HepG2 (cell line): ENCODE measurements around the gene SBK1. TPM values are rescaled to one million over a fixed set of nuclear protein-coding genes. Genes with fewer than 3 reads are reported as not detected.

Experiments used
- ADNP ChIP-seq: sonication (generic); formaldehyde crosslinking; IDR thresholded peaks from 2 replicates; pipeline ENCODE4 v1.4.0; 2020; ENCODE audit warnings: missing genetic modification reagents
- BRD4 ChIP-seq: sonication (generic); formaldehyde crosslinking; IDR thresholded peaks from 2 replicates; pipeline ENCODE4 v1.4.0; 2020; ENCODE audit warnings: missing genetic modification reagents
- CEBPB ChIP-seq: IDR thresholded peaks from 2 replicates; pipeline ENCODE4 v1.6.1; 2011; ENCODE audit warnings: low read depth, low read length, improper control_type of control experiment, borderline replicate concordance
- DPF2 ChIP-seq: sonication (generic); formaldehyde crosslinking; IDR thresholded peaks from 2 replicates; pipeline ENCODE4 v1.4.0; 2020; ENCODE audit warnings: mild to moderate bottlenecking, low read depth, missing genetic modification reagents, borderline replicate concordance
- HNF1B ChIP-seq: sonication (generic); formaldehyde crosslinking; IDR thresholded peaks from 2 replicates; pipeline ENCODE4 v1.5.1; 2020; ENCODE audit warnings: mild to moderate bottlenecking, moderate library complexity, missing genetic modification reagents
- NPAS2 ChIP-seq: sonication (generic); formaldehyde crosslinking; IDR thresholded peaks from 2 replicates; pipeline ENCODE4 v1.8.0; 2022; ENCODE audit warnings: mild to moderate bottlenecking, missing genetic modification reagents, borderline replicate concordance
- NR2F2 ChIP-seq: IDR thresholded peaks from 2 replicates; pipeline ENCODE4 v1.6.1; 2012; ENCODE audit warnings: low read depth, inconsistent platforms, borderline replicate concordance
- SKI ChIP-seq: fragments of 450-650 bp; IDR thresholded peaks from one replicate; pipeline ENCODE4 v1.6.1; 2018; ENCODE audit warnings: mild to moderate bottlenecking; ENCODE audit not compliant: partially characterized antibody
- SRSF4 ChIP-seq: fragments of 200-400 bp; formaldehyde crosslinking; IDR thresholded peaks from one replicate; pipeline ENCODE4 v1.6.1; 2018; ENCODE audit warnings: mild to moderate bottlenecking, low read depth, low read length, moderate library complexity; ENCODE audit not compliant: poor library complexity, severe bottlenecking
- YEATS4 ChIP-seq: sonication (generic); formaldehyde crosslinking; IDR thresholded peaks from 2 replicates; pipeline ENCODE4 v1.4.0; 2020; ENCODE audit warnings: missing genetic modification reagents, borderline replicate concordance
- ZFP82 ChIP-seq: sonication (generic); formaldehyde crosslinking; IDR thresholded peaks from 2 replicates; pipeline ENCODE4 v1.5.1; 2020; ENCODE audit warnings: mild to moderate bottlenecking, missing genetic modification reagents, borderline replicate concordance
- ZFYVE20 ChIP-seq: sonication (generic); formaldehyde crosslinking; IDR thresholded peaks from 2 replicates; pipeline ENCODE4 v1.8.0; 2023; ENCODE audit warnings: low read depth, mild to moderate bottlenecking, moderate library complexity, missing genetic modification reagents, borderline replicate concordance
- ZNF30 ChIP-seq: sonication (generic); formaldehyde crosslinking; IDR thresholded peaks from 2 replicates; pipeline ENCODE4 v1.5.0; 2020; ENCODE audit warnings: mild to moderate bottlenecking, missing genetic modification reagents
- ZNF382 ChIP-seq: sonication (generic); formaldehyde crosslinking; IDR thresholded peaks from 2 replicates; pipeline ENCODE4 v1.5.0; 2020; ENCODE audit warnings: missing genetic modification reagents, mild to moderate bottlenecking, borderline replicate concordance
- ZNF484 ChIP-seq: sonication (generic); formaldehyde crosslinking; IDR thresholded peaks from 2 replicates; pipeline ENCODE4 v1.5.1; 2020; ENCODE audit warnings: mild to moderate bottlenecking, low read depth, missing genetic modification reagents, borderline replicate concordance
- ZNF564 ChIP-seq: sonication (generic); formaldehyde crosslinking; IDR thresholded peaks from 2 replicates; pipeline ENCODE4 v1.8.1; 2023; ENCODE audit warnings: mild to moderate bottlenecking, missing genetic modification reagents
- ZNF775 ChIP-seq: sonication (generic); formaldehyde crosslinking; IDR thresholded peaks from 2 replicates; pipeline ENCODE4 v1.4.0; 2020; ENCODE audit warnings: missing genetic modification reagents, mild to moderate bottlenecking, moderate library complexity, borderline replicate concordance
- ZNF780A ChIP-seq: sonication (generic); formaldehyde crosslinking; IDR thresholded peaks from 2 replicates; pipeline ENCODE4 v1.8.0; 2022; ENCODE audit warnings: mild to moderate bottlenecking, missing genetic modification reagents, moderate library complexity
- polyA plus RNA-seq, 8 experiments: library from polyadenylated mRNA; depleted of rRNA in 3 of 8; stranded (reverse) in 7 of 8; unstranded in 1 of 8; fragments of >200 nt; fragmentation: Illumina TruSeq in 4 of 8; extraction: Trizol in 4 of 8; gene quantifications; 2 replicates each; pipeline versions ENCODE4 v1.2.1 to v1.2.3, GENCODE V29; 2011 to 2016; ENCODE audit warnings: low read depth in 4 of 8, missing spikeins in 1 of 8, mixed read lengths in 1 of 8; ENCODE audit not compliant: insufficient read depth in 1 of 8
- total RNA-seq, 5 experiments: library from RNA; depleted of rRNA; stranded (reverse); fragments of >200 nt; fragmentation: Illumina TruSeq; extraction: Trizol; gene quantifications; 2 replicates each; pipeline ENCODE4 v1.2.3, GENCODE V29; 2016; ENCODE audit warnings: low read depth in 1 of 5
- TF ChIP-seq, protein P1 (sequence below): IDR thresholded peaks from 2 replicates; pipeline ENCODE4 v1.6.1; 2016; ENCODE audit warnings: missing genetic modification reagents, missing compliant biosample characterization
- TF ChIP-seq, protein P2 (sequence below): IDR thresholded peaks from 2 replicates; pipeline ENCODE4 v1.4.0; 2020; ENCODE audit warnings: mild to moderate bottlenecking, missing genetic modification reagents
- TF ChIP-seq, protein P3 (sequence below): sonication (generic); formaldehyde crosslinking; conservative IDR thresholded peaks from 2 replicates; pipeline ENCODE4 v1.8.0; 2022; ENCODE audit warnings: low read depth, missing genetic modification reagents
- TF ChIP-seq, protein P4 (sequence below): sonication (generic); formaldehyde crosslinking; IDR thresholded peaks from 2 replicates; pipeline ENCODE4 v1.5.0; 2020; ENCODE audit warnings: missing genetic modification reagents, mild to moderate bottlenecking, borderline replicate concordance

Gene SBK1
- total and polyA plus RNA-seq, 2 of the 13 experiments (the other 11 are each of a cell fraction or from before 2014, with no cell fraction given), result 0.15 to 0.17 TPM

DNA sequence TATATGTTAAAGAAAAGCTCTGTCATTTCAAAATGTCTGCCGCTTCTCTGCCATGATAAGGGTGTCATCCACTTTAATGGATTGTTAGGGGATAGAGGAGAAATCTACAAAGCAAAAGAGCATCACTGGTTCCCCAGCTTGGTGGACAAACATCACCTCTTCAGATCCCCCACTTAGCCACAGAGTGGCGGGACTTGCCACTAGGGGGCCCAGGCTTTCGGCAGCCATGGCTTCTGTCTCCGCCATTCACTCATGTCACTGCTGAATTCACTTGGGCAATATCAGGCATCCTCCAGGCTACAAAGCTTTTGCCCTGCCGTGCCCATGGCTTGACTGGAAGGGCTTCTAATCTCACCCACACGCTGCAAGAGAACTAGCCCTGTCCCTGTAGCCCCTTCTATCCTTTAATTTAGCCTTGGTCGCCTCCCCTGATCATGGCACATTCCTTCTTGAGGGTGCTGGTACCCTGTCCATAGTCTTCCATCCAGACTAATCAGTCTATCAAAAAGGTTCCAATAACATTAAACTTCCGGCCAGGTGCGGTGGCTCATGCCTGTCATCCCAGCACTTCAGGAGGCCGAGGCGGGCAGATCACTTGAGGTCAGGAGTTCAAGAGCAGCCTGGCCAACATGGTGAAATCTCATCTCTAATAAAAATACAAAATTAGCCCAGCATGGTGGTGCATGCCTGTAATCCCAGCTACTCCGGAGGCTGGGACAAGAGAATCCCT, 34.7 kb downstream of the SBK1 start (continued):
- TF ChIP-seq HNF1B, result no peak
- no peak for TF ChIP-seq YEATS4 (CRISPR knock-in tag)
- TF ChIP-seq, protein P1, sequence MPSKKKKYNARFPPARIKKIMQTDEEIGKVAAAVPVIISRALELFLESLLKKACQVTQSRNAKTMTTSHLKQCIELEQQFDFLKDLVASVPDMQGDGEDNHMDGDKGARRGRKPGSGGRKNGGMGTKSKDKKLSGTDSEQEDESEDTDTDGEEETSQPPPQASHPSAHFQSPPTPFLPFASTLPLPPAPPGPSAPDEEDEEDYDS (CRISPR knock-in tag), result no peak
- TF ChIP-seq DPF2 (CRISPR knock-in tag), result no peak
- TF ChIP-seq, protein P2, sequence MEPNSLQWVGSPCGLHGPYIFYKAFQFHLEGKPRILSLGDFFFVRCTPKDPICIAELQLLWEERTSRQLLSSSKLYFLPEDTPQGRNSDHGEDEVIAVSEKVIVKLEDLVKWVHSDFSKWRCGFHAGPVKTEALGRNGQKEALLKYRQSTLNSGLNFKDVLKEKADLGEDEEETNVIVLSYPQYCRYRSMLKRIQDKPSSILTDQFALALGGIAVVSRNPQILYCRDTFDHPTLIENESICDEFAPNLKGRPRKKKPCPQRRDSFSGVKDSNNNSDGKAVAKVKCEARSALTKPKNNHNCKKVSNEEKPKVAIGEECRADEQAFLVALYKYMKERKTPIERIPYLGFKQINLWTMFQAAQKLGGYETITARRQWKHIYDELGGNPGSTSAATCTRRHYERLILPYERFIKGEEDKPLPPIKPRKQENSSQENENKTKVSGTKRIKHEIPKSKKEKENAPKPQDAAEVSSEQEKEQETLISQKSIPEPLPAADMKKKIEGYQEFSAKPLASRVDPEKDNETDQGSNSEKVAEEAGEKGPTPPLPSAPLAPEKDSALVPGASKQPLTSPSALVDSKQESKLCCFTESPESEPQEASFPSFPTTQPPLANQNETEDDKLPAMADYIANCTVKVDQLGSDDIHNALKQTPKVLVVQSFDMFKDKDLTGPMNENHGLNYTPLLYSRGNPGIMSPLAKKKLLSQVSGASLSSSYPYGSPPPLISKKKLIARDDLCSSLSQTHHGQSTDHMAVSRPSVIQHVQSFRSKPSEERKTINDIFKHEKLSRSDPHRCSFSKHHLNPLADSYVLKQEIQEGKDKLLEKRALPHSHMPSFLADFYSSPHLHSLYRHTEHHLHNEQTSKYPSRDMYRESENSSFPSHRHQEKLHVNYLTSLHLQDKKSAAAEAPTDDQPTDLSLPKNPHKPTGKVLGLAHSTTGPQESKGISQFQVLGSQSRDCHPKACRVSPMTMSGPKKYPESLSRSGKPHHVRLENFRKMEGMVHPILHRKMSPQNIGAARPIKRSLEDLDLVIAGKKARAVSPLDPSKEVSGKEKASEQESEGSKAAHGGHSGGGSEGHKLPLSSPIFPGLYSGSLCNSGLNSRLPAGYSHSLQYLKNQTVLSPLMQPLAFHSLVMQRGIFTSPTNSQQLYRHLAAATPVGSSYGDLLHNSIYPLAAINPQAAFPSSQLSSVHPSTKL (CRISPR knock-in tag), result peak; percentile 30; the same call in 1 of the 2 replicates
- TF ChIP-seq ADNP (CRISPR knock-in tag), result no peak
- TF ChIP-seq SKI, result no peak
- TF ChIP-seq, protein P3, sequence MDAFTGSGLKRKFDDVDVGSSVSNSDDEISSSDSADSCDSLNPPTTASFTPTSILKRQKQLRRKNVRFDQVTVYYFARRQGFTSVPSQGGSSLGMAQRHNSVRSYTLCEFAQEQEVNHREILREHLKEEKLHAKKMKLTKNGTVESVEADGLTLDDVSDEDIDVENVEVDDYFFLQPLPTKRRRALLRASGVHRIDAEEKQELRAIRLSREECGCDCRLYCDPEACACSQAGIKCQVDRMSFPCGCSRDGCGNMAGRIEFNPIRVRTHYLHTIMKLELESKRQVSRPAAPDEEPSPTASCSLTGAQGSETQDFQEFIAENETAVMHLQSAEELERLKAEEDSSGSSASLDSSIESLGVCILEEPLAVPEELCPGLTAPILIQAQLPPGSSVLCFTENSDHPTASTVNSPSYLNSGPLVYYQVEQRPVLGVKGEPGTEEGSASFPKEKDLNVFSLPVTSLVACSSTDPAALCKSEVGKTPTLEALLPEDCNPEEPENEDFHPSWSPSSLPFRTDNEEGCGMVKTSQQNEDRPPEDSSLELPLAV (CRISPR knock-in tag), result no peak
- no peak for TF ChIP-seq BRD4
- TF ChIP-seq, protein P4, sequence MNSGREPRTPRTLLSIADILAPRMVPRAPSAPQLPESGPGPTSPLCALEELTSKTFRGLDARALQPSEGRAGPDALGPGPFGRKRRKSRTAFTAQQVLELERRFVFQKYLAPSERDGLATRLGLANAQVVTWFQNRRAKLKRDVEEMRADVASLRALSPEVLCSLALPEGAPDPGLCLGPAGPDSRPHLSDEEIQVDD (CRISPR knock-in tag), result no peak
- no peak for TF ChIP-seq ZNF30 (CRISPR knock-in tag)
- TF ChIP-seq ZNF484 (CRISPR knock-in tag), result no peak
- peak; percentile 45; the same call in 1 of the 2 replicates for TF ChIP-seq CEBPB
- no peak for TF ChIP-seq ZNF775 (CRISPR knock-in tag)
- TF ChIP-seq NR2F2, result no peak
- TF ChIP-seq ZFYVE20 (CRISPR knock-in tag), result no peak
- no peak for TF ChIP-seq SRSF4
- TF ChIP-seq NPAS2 (CRISPR knock-in tag), result no peak
- TF ChIP-seq ZFP82 (CRISPR knock-in tag), result no peak
- TF ChIP-seq ZNF382 (CRISPR knock-in tag), result no peak
- no peak for TF ChIP-seq ZNF780A (CRISPR knock-in tag)
- TF ChIP-seq ZNF564 (CRISPR knock-in tag), result no peak
